ENCODE data around the gene SEMA3F.

DNA sequence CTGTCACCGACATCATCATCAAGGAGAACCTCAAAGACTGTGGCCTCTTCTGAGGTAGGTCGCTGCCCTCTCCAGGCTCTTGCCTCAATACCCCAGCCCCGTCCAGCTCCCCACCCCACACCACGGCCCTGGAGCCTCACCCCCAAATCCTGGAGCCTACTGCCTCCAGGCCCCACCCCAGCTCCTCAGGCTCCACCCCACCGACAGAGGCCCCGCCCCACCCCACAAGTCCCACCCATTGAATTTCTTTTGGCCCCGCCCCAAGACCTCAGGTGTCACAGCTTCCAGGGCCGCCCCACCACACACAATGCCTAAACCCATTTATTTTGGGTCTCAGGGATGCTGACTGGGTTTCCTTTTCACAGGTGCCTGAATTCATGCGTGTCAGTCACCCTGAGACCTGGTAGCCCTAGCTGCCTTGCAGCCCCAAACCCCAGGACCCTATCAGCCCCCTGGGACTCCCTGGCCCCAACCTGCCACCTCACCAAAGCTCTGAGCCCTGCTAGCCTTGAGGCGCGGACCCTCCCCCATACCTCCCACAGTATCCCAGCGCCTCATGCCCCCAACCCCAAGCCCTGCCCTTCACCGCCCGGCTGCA lies 39.9 kb downstream of the SEMA3F start:
- TF ChIP-seq YY1 (IDR thresholded peaks at IDR 0.05) (peak; percentile 10), RXRA (IDR thresholded peaks at IDR 0.05) (no peak)
- TF ChIP-seq, protein P1, sequence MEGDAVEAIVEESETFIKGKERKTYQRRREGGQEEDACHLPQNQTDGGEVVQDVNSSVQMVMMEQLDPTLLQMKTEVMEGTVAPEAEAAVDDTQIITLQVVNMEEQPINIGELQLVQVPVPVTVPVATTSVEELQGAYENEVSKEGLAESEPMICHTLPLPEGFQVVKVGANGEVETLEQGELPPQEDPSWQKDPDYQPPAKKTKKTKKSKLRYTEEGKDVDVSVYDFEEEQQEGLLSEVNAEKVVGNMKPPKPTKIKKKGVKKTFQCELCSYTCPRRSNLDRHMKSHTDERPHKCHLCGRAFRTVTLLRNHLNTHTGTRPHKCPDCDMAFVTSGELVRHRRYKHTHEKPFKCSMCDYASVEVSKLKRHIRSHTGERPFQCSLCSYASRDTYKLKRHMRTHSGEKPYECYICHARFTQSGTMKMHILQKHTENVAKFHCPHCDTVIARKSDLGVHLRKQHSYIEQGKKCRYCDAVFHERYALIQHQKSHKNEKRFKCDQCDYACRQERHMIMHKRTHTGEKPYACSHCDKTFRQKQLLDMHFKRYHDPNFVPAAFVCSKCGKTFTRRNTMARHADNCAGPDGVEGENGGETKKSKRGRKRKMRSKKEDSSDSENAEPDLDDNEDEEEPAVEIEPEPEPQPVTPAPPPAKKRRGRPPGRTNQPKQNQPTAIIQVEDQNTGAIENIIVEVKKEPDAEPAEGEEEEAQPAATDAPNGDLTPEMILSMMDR (IDR thresholded peaks at IDR 0.05; ENCODE audit: low read depth, low read length, missing input control), result no peak

Data from liver (tissue), 3 donors.